ENCODE measurements around the gene SHISA2.

SHISA2 gene

DNA sequence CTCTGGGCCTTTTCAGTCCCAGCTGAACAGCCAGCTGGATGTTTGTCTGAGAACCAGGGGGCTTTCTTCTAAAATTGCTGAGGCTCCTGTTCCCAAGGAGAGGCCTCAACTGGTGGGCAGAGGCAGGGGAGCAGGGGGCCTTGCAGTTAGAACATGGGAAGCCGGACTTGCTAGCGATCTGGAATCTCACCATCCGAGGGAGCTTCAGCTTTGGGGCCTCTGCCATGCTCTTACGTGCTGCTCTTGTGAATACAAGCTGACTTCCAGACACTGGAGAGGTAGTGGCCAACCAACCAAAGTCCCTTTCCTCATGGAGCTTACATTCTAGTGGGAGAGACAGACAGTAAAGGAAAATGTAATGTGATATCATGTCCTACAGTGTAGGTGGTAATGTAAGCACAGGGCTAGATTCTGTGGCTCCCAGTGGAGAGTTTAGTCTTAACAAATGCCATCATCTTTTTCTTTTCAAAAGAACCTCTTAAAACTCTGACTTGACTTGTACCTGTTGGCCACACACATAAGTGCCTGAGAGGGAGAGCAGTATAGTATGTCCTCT lies 22.2 kb downstream of the SHISA2 start:
- H3K36me3 ChIP-seq (ENCODE audit: control insufficient read depth in 2 of 2, insufficient read depth in 2 of 2, low read length in 2 of 2), result no peaks in the 10 kb centered on the region
- H3K4me3 ChIP-seq (ENCODE audit: low read length in 2 of 2), result no peak overlapping the region
- H3K27ac ChIP-seq (ENCODE audit: low read length), result no peak overlapping the region
- no peak overlapping the region for H3K9ac ChIP-seq (ENCODE audit: low read length in 2 of 2)
- H3K4me1 ChIP-seq (ENCODE audit: control insufficient read depth, insufficient read depth, low read length), result no peaks in the 10 kb centered on the region
- H3K27me3 ChIP-seq (ENCODE audit: control insufficient read depth in 1 of 2, insufficient read depth in 2 of 2, low read length in 2 of 2), result peaks cover 0 to 2% of the 10 kb centered on the region in 2 donors
- peaks cover 0 to 2% of the 10 kb centered on the region in 2 donors for H3K9me3 ChIP-seq (ENCODE audit: control insufficient read depth in 2 of 2, low read length in 2 of 2)

DNA sequence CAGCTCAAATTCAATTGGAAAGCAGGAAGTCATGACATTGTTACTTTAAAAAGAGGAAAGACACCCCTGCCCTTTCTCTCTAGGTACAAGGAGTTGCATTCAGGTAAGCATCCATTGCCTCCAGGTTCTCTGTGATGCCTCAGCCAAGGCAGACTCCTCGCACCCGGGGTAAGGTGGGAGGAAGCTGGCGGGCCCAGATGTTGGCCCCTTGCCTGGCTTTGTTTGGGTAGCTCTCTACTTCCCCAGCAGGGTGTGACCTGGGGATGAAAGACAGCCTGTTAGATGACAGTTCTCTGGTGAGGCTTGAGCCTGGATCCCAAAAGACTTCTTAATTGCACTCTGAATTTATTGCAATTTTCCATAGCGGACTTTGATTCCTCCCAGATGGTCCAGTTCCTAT lies 25.6 kb downstream of the SHISA2 start:
- no peak overlapping the region for H3K27ac ChIP-seq (ENCODE audit: low read length)
- H3K4me1 ChIP-seq (ENCODE audit: control insufficient read depth, insufficient read depth, low read length), result no peaks in the 10 kb centered on the region

DNA sequence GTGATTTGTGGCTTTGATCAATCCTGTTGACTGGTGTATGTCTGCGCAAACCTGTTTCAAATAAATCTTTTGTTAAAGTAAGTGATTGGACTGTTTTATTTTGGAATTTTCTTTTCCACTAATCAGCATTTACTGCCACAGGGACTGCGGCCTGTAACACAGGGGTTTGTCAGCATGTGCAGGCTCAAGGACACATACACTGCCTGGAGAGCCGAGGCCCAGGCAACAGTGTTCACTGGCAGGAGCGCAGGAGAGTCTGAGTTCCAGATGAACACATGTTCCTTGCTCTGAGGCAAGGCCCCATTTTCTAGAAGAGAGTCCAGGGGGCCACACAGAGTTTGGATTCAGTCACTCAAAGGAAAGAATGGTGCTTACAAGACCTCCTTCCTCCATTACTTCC lies 26.0 kb downstream of the SHISA2 start:
- H3K9ac ChIP-seq (ENCODE audit: low read length in 2 of 2), result no peak overlapping the region
- no peaks in the 10 kb centered on the region for H3K36me3 ChIP-seq (ENCODE audit: control insufficient read depth in 2 of 2, insufficient read depth in 2 of 2, low read length in 2 of 2)
- H3K9me3 ChIP-seq (ENCODE audit: control insufficient read depth in 2 of 2, low read length in 2 of 2), result peaks cover 0 to 2% of the 10 kb centered on the region in 2 donors
- peaks cover 0 to 2% of the 10 kb centered on the region in 2 donors for H3K27me3 ChIP-seq (ENCODE audit: control insufficient read depth in 1 of 2, insufficient read depth in 2 of 2, low read length in 2 of 2)
- no peaks in the 10 kb centered on the region for H3K4me1 ChIP-seq (ENCODE audit: control insufficient read depth, insufficient read depth, low read length)
- no peak overlapping the region for H3K4me3 ChIP-seq (ENCODE audit: low read length in 2 of 2)
- H3K27ac ChIP-seq (ENCODE audit: low read length), result no peak overlapping the region

More for the DNA sequence above, 25.6 kb downstream of the SHISA2 start:
- Histone ChIP-seq H3K9ac (ENCODE audit: low read length in 2 of 2) (no peak overlapping the region), H3K9me3 (ENCODE audit: control insufficient read depth in 2 of 2, low read length in 2 of 2) (peaks cover 0 to 2% of the 10 kb centered on the region in 2 donors), H3K36me3 (ENCODE audit: control insufficient read depth in 2 of 2, insufficient read depth in 2 of 2, low read length in 2 of 2) (no peaks in the 10 kb centered on the region), H3K4me3 (ENCODE audit: low read length in 2 of 2) (no peak overlapping the region), H3K27me3 (ENCODE audit: control insufficient read depth in 1 of 2, insufficient read depth in 2 of 2, low read length in 2 of 2) (peaks cover 0 to 2% of the 10 kb centered on the region in 2 donors)

DNA sequence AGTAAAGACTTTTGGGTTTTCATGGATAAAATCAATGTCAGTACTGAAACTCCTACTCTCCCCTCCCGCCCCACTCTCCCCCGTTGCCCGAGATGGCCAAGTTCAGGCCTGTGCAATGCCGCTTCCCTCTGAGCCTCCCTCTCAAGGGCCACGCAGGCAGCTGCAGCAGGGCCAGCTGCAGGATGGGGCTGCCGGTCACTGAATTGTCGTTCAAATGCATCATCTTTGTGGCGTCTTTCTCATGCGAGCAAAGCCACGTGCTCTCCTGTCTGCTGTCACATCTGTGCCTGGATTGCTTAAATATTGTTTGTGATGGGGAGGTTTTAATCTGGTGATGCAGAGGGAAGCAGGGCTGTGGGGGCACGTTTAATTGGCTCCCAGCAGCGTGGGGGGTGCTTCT lies 26.6 kb downstream of the SHISA2 start:
- no peaks in the 10 kb centered on the region for H3K9me3 ChIP-seq (ENCODE audit: control insufficient read depth in 2 of 2, low read length in 2 of 2)
- no peak overlapping the region for H3K9ac ChIP-seq (ENCODE audit: low read length in 2 of 2)
- H3K36me3 ChIP-seq (ENCODE audit: control insufficient read depth in 2 of 2, insufficient read depth in 2 of 2, low read length in 2 of 2), result no peaks in the 10 kb centered on the region
- H3K27me3 ChIP-seq (ENCODE audit: control insufficient read depth in 1 of 2, insufficient read depth in 2 of 2, low read length in 2 of 2), result peaks cover 0 to 2% of the 10 kb centered on the region in 2 donors
- no peak overlapping the region for H3K4me3 ChIP-seq (ENCODE audit: low read length in 2 of 2)
- no peaks in the 10 kb centered on the region for H3K4me1 ChIP-seq (ENCODE audit: control insufficient read depth, insufficient read depth, low read length)
- H3K27ac ChIP-seq (ENCODE audit: low read length), result no peak overlapping the region

DNA sequence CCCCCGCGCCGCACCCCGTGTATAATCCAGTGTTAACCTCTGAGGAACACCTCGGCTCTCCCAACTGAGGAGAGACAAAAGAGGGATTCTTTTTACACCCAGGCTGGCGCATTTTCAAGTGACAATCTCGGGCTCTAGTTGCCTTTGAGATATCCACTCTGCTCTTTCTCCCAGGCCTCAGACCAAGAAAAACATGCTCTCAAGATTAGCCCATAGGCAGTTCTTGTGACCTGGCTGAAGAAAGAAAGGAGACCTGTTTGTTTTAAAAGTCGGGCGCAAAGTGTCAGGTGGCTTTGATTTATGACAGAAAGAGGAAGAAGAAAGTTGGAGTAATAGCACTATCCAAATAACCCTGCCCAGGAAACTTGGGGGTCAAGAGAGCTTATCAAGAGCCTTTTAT lies 27.3 kb downstream of the SHISA2 start:
- Histone ChIP-seq H3K9me3 (ENCODE audit: control insufficient read depth in 2 of 2, low read length in 2 of 2) (no peaks in the 10 kb centered on the region), H3K4me3 (ENCODE audit: low read length in 2 of 2) (no peak overlapping the region), H3K36me3 (ENCODE audit: control insufficient read depth in 2 of 2, insufficient read depth in 2 of 2, low read length in 2 of 2) (no peaks in the 10 kb centered on the region), H3K27ac (ENCODE audit: low read length) (no peak overlapping the region), H3K4me1 (ENCODE audit: control insufficient read depth, insufficient read depth, low read length) (no peaks in the 10 kb centered on the region), H3K27me3 (ENCODE audit: control insufficient read depth in 1 of 2, insufficient read depth in 2 of 2, low read length in 2 of 2) (peaks cover 0 to 2% of the 10 kb centered on the region in 2 donors), H3K9ac (ENCODE audit: low read length in 2 of 2) (no peak overlapping the region)

DNA sequence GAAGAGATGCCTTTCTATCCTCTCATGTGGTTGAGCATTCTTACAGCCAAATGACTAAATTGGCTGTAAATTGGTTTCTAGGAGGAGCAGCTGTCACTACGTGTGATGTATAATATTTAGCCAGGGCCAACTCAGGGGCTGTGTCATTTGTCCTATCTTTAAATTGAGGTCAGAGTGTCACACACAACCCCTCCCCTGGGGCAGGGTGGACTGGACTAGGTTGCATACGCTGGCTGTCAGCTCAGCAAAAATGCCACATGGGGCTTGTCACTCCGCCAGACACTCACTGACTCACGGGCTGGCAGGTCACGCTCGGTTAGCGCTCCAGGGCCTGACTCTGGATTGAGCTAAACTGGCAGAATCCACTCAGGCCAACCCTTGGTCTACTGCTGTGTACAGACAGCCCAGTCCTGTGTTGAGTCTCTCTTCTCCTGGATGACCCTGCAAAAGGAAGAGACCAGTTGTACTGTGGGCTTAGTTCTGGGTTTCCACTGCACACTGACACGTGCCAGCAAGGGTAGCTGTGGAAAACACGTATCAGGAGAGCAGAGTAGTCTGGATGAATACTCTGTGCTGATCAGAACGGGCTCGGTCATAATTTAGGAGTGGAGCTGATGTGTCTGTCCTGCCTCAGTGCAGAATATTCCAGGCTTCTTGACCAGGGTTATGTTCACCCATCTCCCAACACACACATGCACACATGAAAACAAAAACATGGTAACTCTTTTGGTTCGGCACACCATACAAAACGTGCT lies 29.1 kb downstream of the SHISA2 start:
- Histone ChIP-seq H3K9me3 (ENCODE audit: control insufficient read depth in 2 of 2, low read length in 2 of 2) (no peaks in the 10 kb centered on the region), H3K36me3 (ENCODE audit: control insufficient read depth in 2 of 2, insufficient read depth in 2 of 2, low read length in 2 of 2) (no peaks in the 10 kb centered on the region), H3K27ac (ENCODE audit: low read length) (no peak overlapping the region), H3K9ac (ENCODE audit: low read length in 2 of 2) (no peak overlapping the region), H3K27me3 (ENCODE audit: control insufficient read depth in 1 of 2, insufficient read depth in 2 of 2, low read length in 2 of 2) (peaks cover 0 to 2% of the 10 kb centered on the region in 2 donors), H3K4me3 (ENCODE audit: low read length in 2 of 2) (no peak overlapping the region), H3K4me1 (ENCODE audit: control insufficient read depth, insufficient read depth, low read length) (peaks cover 3% of the 10 kb centered on the region)

DNA sequence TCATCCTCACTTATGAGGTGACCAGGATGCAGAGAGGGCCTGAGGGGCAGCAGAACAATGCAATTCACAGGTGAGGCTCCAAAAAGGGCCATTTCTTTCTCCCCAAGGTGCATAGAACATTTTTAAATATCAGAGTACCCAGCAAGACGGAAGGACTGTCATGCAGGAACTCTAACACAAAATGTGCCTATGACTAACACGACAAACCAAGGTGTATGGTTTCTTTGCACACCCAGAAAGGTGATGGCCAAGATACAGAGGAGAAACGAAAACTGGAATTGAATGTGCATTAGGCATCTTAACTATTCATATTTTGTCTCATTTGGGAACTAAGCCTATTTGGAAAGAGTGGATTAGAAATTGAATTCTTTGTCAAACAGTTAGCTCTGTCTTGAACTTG lies 29.9 kb downstream of the SHISA2 start:
- Histone ChIP-seq H3K36me3 (ENCODE audit: control insufficient read depth in 2 of 2, insufficient read depth in 2 of 2, low read length in 2 of 2) (no peaks in the 10 kb centered on the region), H3K4me1 (ENCODE audit: control insufficient read depth, insufficient read depth, low read length) (peaks cover 3% of the 10 kb centered on the region), H3K4me3 (ENCODE audit: low read length in 2 of 2) (no peak overlapping the region), H3K9me3 (ENCODE audit: control insufficient read depth in 2 of 2, low read length in 2 of 2) (no peaks in the 10 kb centered on the region), H3K27ac (ENCODE audit: low read length) (no peak overlapping the region), H3K9ac (ENCODE audit: low read length in 2 of 2) (no peak overlapping the region), H3K27me3 (ENCODE audit: control insufficient read depth in 1 of 2, insufficient read depth in 2 of 2, low read length in 2 of 2) (peaks cover 0 to 2% of the 10 kb centered on the region in 2 donors)

DNA sequence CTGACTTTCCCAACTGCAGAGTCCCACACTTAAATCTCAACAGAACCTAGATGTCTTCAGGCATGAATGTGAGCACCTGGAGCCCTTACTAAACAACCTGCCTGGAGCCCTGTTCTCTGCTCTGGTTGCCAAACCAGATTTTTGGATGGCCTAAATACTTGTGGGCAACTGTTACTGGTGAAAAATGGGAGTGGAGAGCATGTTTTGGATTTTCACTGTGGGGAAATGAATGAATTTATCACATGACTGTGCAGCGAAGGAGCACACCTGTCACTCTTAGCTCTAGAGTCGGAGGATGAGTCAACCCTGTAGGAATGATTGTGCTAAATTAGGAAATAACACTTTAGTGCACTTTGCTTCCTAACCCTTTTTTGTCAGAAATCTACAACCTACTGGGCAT lies 30.3 kb downstream of the SHISA2 start:
- Histone ChIP-seq H3K4me1 (ENCODE audit: control insufficient read depth, insufficient read depth, low read length) (peaks cover 3% of the 10 kb centered on the region), H3K9me3 (ENCODE audit: control insufficient read depth in 2 of 2, low read length in 2 of 2) (no peaks in the 10 kb centered on the region), H3K27me3 (ENCODE audit: control insufficient read depth in 1 of 2, insufficient read depth in 2 of 2, low read length in 2 of 2) (peaks cover 0 to 2% of the 10 kb centered on the region in 2 donors), H3K27ac (ENCODE audit: low read length) (no peak overlapping the region), H3K9ac (ENCODE audit: low read length in 2 of 2) (no peak overlapping the region), H3K4me3 (ENCODE audit: low read length in 2 of 2) (no peak overlapping the region), H3K36me3 (ENCODE audit: control insufficient read depth in 2 of 2, insufficient read depth in 2 of 2, low read length in 2 of 2) (no peaks in the 10 kb centered on the region)

DNA sequence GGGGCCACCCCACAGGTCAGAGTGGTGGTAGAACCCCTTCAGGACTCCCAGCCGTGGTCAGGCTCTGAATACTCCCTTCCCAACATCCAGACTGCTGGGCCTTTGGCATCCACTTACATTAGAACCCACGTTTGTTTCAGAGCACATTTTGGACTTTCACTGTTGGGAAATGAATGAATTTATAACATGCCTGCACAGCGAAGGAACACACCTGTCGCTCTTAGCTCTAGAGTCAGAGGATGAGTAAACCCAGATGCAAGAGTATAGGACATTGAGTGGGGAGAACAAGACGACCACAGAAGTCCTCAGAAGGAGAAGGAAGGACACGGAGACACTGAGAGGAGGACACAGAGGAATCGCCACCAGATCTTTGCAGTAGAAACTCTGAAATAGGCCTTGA lies 30.9 kb downstream of the SHISA2 start:
- no peak overlapping the region for H3K27ac ChIP-seq (ENCODE audit: low read length)
- no peak overlapping the region for H3K9ac ChIP-seq (ENCODE audit: low read length in 2 of 2)
- H3K27me3 ChIP-seq (ENCODE audit: control insufficient read depth in 1 of 2, insufficient read depth in 2 of 2, low read length in 2 of 2), result no peaks in the 10 kb centered on the region
- no peaks in the 10 kb centered on the region for H3K36me3 ChIP-seq (ENCODE audit: control insufficient read depth in 2 of 2, insufficient read depth in 2 of 2, low read length in 2 of 2)
- H3K4me3 ChIP-seq (ENCODE audit: low read length in 2 of 2), result no peak overlapping the region
- H3K4me1 ChIP-seq (ENCODE audit: control insufficient read depth, insufficient read depth, low read length), result peaks cover 3% of the 10 kb centered on the region
- H3K9me3 ChIP-seq (ENCODE audit: control insufficient read depth in 2 of 2, low read length in 2 of 2), result no peaks in the 10 kb centered on the region

DNA sequence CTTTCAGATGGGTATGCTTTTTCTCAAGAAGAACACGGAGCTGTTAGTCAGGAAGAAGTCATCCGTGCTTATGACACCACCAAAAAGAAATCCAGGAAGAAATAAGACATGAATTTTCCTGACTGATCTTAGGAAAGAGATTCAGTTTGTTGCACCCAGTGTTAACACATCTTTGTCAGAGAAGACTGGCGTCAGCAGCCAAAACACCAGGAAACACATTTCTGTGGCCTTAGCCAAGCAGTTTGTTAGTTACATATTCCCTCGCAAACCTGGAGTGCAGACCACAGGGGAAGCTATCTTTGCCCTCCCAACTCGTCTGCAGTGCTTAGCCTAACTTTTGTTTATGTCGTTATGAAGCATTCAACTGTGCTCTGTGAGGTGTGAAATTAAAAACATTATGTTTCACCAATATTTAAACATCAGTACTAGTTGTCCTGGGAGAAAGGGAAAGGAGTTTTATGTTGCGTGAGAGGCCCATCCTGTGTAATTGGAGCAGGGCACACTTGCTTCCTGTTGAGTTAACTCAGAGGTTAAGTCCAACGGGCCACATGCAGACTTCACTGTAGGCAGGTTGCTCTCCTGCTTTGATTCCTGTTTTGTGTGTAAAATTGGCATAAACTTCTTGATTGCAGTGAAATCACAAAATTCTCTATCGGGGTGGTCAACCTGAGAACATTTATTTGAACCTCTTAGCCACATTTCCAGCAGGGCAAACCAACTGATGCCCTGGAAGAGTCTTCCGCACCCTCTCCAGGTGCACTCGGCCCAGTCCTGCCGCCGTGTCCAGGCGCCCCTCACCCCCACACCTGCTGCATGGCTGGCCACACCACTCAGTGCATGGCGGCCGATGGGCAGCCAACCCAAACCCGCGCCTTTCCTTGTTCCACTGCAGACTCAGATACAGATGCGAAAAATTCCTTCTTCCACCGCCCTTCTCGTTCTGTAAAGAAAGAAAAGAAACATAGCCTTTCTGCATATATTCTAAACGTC lies 31.6 kb downstream of the SHISA2 start:
- H3K9ac ChIP-seq (ENCODE audit: low read length in 2 of 2), result no peak overlapping the region
- H3K4me3 ChIP-seq (ENCODE audit: low read length in 2 of 2), result no peak overlapping the region
- peaks cover 3% of the 10 kb centered on the region for H3K4me1 ChIP-seq (ENCODE audit: control insufficient read depth, insufficient read depth, low read length)
- no peaks in the 10 kb centered on the region for H3K36me3 ChIP-seq (ENCODE audit: control insufficient read depth in 2 of 2, insufficient read depth in 2 of 2, low read length in 2 of 2)
- H3K27ac ChIP-seq (ENCODE audit: low read length), result no peak overlapping the region
- H3K27me3 ChIP-seq (ENCODE audit: control insufficient read depth in 1 of 2, insufficient read depth in 2 of 2, low read length in 2 of 2), result no peaks in the 10 kb centered on the region
- H3K9me3 ChIP-seq (ENCODE audit: control insufficient read depth in 2 of 2, low read length in 2 of 2), result no peaks in the 10 kb centered on the region
